DND-41 (cell line): ENCODE measurements around the gene DLK2.

Source experiments
- CTCF ChIP-seq: IDR thresholded peaks from 2 replicates; pipeline ENCODE4 v1.5.1; 2012; ENCODE audit warnings: borderline replicate concordance, low read length, moderate library complexity, mild to moderate bottlenecking; ENCODE audit not compliant: poor library complexity, severe bottlenecking; ENCODE audit errors: extremely low read depth
- EZH2 ChIP-seq: IDR thresholded peaks from 3 replicates; pipeline ENCODE4 v1.6.1; 2012; ENCODE audit warnings: borderline replicate concordance, low read depth, mild to moderate bottlenecking, moderate library complexity, low read length, inconsistent platforms; ENCODE audit not compliant: severe bottlenecking

GRCh38 chr6:43436577-43437282 lies 18.6 kb downstream of the DLK2 start:
- TF ChIP-seq CTCF (no peak), EZH2 (no peak)
